Effector CD4-positive, alpha-beta T cell (primary cell): ENCODE measurements around the gene EIF3D.
"Not testable (repeated sequence)": the region's sequence is repeated elsewhere in the genome, so short reads cannot be mapped to it uniquely, and the experiment has no call there.

Experiments used
- DNase-seq: peaks from one replicate; pipeline ENCODE4 v3.0.0-alpha.2; 2020

EIF3D gene

GRCh38 chr22:36548606-36549005 is 19.6 kb upstream of the EIF3D start:
- no peak for DNase-seq

GRCh38 chr22:36546932-36547331 is 18.0 kb upstream of the EIF3D start:
- no peak for DNase-seq

GRCh38 chr22:36546092-36546804 is 17.3 kb upstream of the EIF3D start:
- no peak for DNase-seq

GRCh38 chr22:36544107-36544620 is 15.2 kb upstream of the EIF3D start:
- DNase-seq, result no peak

- no peak for DNase-seq
These were observed 13.0 kb upstream of the EIF3D start for GRCh38 chr22:36541831-36542411.

GRCh38 chr22:36540867-36541642 is 12.1 kb upstream of the EIF3D start:
- no peak for DNase-seq

- DNase-seq, result no peak
These were observed 9.6 kb upstream of the EIF3D start for GRCh38 chr22:36538529-36538928.

GRCh38 chr22:36536717-36537116 is 7.8 kb upstream of the EIF3D start:
- no peak for DNase-seq

- DNase-seq, result not testable (repeated sequence)
These were observed 4.4 kb upstream of the EIF3D start for GRCh38 chr22:36533320-36533719.

- no peak for DNase-seq
These were observed 3.5 kb upstream of the EIF3D start for GRCh38 chr22:36532466-36532865.

GRCh38 chr22:36528341-36528740 is 625 bp downstream of the EIF3D start:
- no peak for DNase-seq

GRCh38 chr22:36522662-36523061 is 6.3 kb downstream of the EIF3D start:
- DNase-seq, result no peak

- no peak for DNase-seq
These were observed 8.5 kb downstream of the EIF3D start for GRCh38 chr22:36520423-36520822.

GRCh38 chr22:36519906-36520305 is 9.1 kb downstream of the EIF3D start:
- not testable (repeated sequence) for DNase-seq

- no peak for DNase-seq
These were observed 14.2 kb downstream of the EIF3D start for GRCh38 chr22:36514766-36515165.

GRCh38 chr22:36512991-36513390 is 16.0 kb downstream of the EIF3D start:
- no peak for DNase-seq

GRCh38 chr22:36512333-36512732 is 16.6 kb downstream of the EIF3D start:
- no peak for DNase-seq

- no peak for DNase-seq
These were observed 17.7 kb downstream of the EIF3D start for GRCh38 chr22:36510966-36511881.

GRCh38 chr22:36510384-36510783 is 18.6 kb downstream of the EIF3D start:
- no peak for DNase-seq

- no peak for DNase-seq
These were observed 21.4 kb downstream of the EIF3D start for GRCh38 chr22:36507518-36508010.

GRCh38 chr22:36506637-36507517 is 22.1 kb downstream of the EIF3D start, which contains the start of gene FOXRED2:
Gene FOXRED2 (minus strand): TSS chr22:36507040. CDS start chr22:36506422, 618 bp downstream.
- peak; percentile 83 for DNase-seq
